GM23338 (cell line): ENCODE results near the gene TNRC18. TPM values are rescaled to one million over a fixed set of nuclear protein-coding genes. Genes with fewer than 3 reads are reported as not detected.

ENCODE experiments used
- ATAC-seq: fragments of 200-7000 bp; cut with Tn5 transposase; 3 replicates; pipeline ENCODE4 v1.9.1; 2020
- DNase-seq: peaks from one replicate; pipeline ENCODE4 v3.0.0-alpha.2; 2015; ENCODE audit warnings: low spot score
- H2AFZ ChIP-seq: fragments of 200-600 bp; sonication (generic); 2 replicates; pipeline ENCODE4 v1.8.0; 2016; ENCODE audit warnings: antibody characterized with exemption, mild to moderate bottlenecking, moderate library complexity
- H3F3A ChIP-seq: fragments of 200-600 bp; sonication (generic); replicated peaks from 2 replicates; pipeline ENCODE4 v1.8.0; 2017; ENCODE audit warnings: antibody characterized with exemption, mixed run types, low read depth
- H3K27ac ChIP-seq: fragments of 200-600 bp; sonication (generic); 2 replicates; pipeline ENCODE4 v1.6.1; 2016; ENCODE audit warnings: low read depth
- H3K27me3 ChIP-seq: fragments of 200-600 bp; sonication (generic); 2 replicates; pipeline ENCODE4 v1.8.0; 2016; ENCODE audit warnings: mild to moderate bottlenecking, mixed run types, moderate library complexity; ENCODE audit not compliant: insufficient read depth
- H3K36me3 ChIP-seq: fragments of 200-600 bp; sonication (generic); 2 replicates; pipeline ENCODE4 v1.8.0; 2016; ENCODE audit warnings: mild to moderate bottlenecking; ENCODE audit not compliant: insufficient read depth
- H3K4me1 ChIP-seq: fragments of 200-600 bp; sonication (generic); 2 replicates; pipeline ENCODE4 v1.8.0; 2016; ENCODE audit warnings: mild to moderate bottlenecking, moderate library complexity; ENCODE audit not compliant: insufficient read depth
- H3K4me2 ChIP-seq: fragments of 200-600 bp; sonication (generic); 2 replicates; pipeline ENCODE4 v1.7.1; 2017; ENCODE audit warnings: mixed run types
- H3K4me3 ChIP-seq: fragments of 200-600 bp; sonication (generic); 2 replicates; pipeline ENCODE4 v1.6.1; 2016; ENCODE audit warnings: mixed run types
- H3K79me2 ChIP-seq: fragments of 200-600 bp; sonication (generic); replicated peaks from 2 replicates; pipeline ENCODE4 v1.8.0; 2017; ENCODE audit warnings: mild to moderate bottlenecking; ENCODE audit not compliant: insufficient read depth
- H3K9me2 ChIP-seq: fragments of 200-600 bp; sonication (generic); 2 replicates; pipeline ENCODE4 v1.8.0; 2017; ENCODE audit not compliant: insufficient read depth
- H4K20me1 ChIP-seq: fragments of 200-600 bp; sonication (generic); replicated peaks from 2 replicates; pipeline ENCODE4 v1.8.0; 2017; ENCODE audit warnings: mild to moderate bottlenecking; ENCODE audit not compliant: insufficient read depth
- H3K27ac Mint-ChIP-seq: 2 replicates; pipeline ENCODE4 v1.8.0; 2020; ENCODE audit warnings: inconsistent platforms, mild to moderate bottlenecking, moderate library complexity, mixed read lengths
- H3K27me3 Mint-ChIP-seq: 3 replicates; pipeline ENCODE4 v1.8.0; 2022; ENCODE audit warnings: low read depth, mild to moderate bottlenecking, moderate library complexity, mixed read lengths, inconsistent platforms; ENCODE audit not compliant: insufficient read depth, poor library complexity
- H3K36me3 Mint-ChIP-seq: 3 replicates; pipeline ENCODE4 v1.8.0; 2021; ENCODE audit warnings: low read depth, mild to moderate bottlenecking, inconsistent platforms, moderate library complexity, mixed read lengths
- H3K4me1 Mint-ChIP-seq: 3 replicates; pipeline ENCODE4 v1.8.0; 2020; ENCODE audit warnings: mild to moderate bottlenecking, inconsistent platforms, mixed read lengths
- H3K4me3 Mint-ChIP-seq: 3 replicates; pipeline ENCODE4 v1.8.0; 2021; ENCODE audit warnings: moderate library complexity, mild to moderate bottlenecking, inconsistent platforms, mixed read lengths
- H3K9me3 Mint-ChIP-seq: 3 replicates; pipeline ENCODE4 v1.8.0; 2020; ENCODE audit warnings: moderate library complexity, mild to moderate bottlenecking, inconsistent platforms, mixed read lengths
- CTCF ChIP-seq, 2 experiments: fragments of 200-600 bp in 1 of 2; sonication (generic) in 1 of 2; conservative IDR thresholded peaks; 2 replicates each; pipeline versions ENCODE4 v1.5.1 to v1.6.1; 2016 to 2017; ENCODE audit warnings: antibody characterized with exemption in 2 of 2, low read depth in 2 of 2, mild to moderate bottlenecking in 2 of 2, moderate library complexity in 1 of 2
- EZH2 ChIP-seq: fragments of 200-600 bp; sonication (generic); IDR thresholded peaks from one replicate; pipeline ENCODE4 v1.8.0; 2017; ENCODE audit warnings: antibody characterized with exemption, mild to moderate bottlenecking, low read depth; ENCODE audit not compliant: unreplicated experiment
- EZH2phosphoT487 ChIP-seq: fragments of 200-600 bp; sonication (generic); IDR thresholded peaks from one replicate; pipeline ENCODE4 v1.8.1; 2018; ENCODE audit warnings: antibody characterized with exemption; ENCODE audit not compliant: unreplicated experiment
- JUNB ChIP-seq: IDR thresholded peaks from one replicate; pipeline ENCODE4 v1.6.1; 2016; ENCODE audit warnings: antibody characterized with exemption; ENCODE audit not compliant: unreplicated experiment
- POLR2AphosphoS5 ChIP-seq: IDR thresholded peaks from 2 replicates; pipeline ENCODE4 v1.6.1; 2016; ENCODE audit warnings: antibody characterized with exemption, low read depth
- ZNF114 ChIP-seq: fragments of 250-450 bp; sonication (Bioruptor Pico); IDR thresholded peaks from 2 replicates; pipeline ENCODE4 v1.5.0; 2020; ENCODE audit warnings: mild to moderate bottlenecking, moderate library complexity
- ZNF331 ChIP-seq: fragments of 250-450 bp; sonication (Bioruptor Pico); IDR thresholded peaks from 2 replicates; pipeline ENCODE4 v1.5.0; 2020; ENCODE audit warnings: low read depth, mild to moderate bottlenecking, moderate library complexity
- polyA plus RNA-seq: library from polyadenylated mRNA; unstranded; fragments of >200 nt; fragmentation: Nextera tagmentation; extraction: Ambion mirVana; gene quantifications from 2 replicates; pipeline ENCODE4 v1.2.1, GENCODE V29; 2016
- total RNA-seq: library from RNA; depleted of rRNA; stranded (reverse); fragments of >200 nt; shearing (Covaris generic); gene quantifications from 2 replicates; pipeline ENCODE4 v1.2.3, GENCODE V29; 2014
- TF ChIP-seq, protein P1 (sequence below): fragments of 250-450 bp; sonication (Bioruptor Pico); IDR thresholded peaks from 2 replicates; pipeline ENCODE4 v1.5.0; 2020; ENCODE audit warnings: mild to moderate bottlenecking, moderate library complexity
- TF ChIP-seq, protein P2 (sequence below): IDR thresholded peaks from one replicate; pipeline ENCODE4 v1.6.1; 2018; ENCODE audit warnings: antibody characterized with exemption; ENCODE audit not compliant: unreplicated experiment

The TNRC18 gene
- total and polyA plus RNA-seq, 2 experiments from 2014 or later, result 2.1 to 17.5 TPM

DNA sequence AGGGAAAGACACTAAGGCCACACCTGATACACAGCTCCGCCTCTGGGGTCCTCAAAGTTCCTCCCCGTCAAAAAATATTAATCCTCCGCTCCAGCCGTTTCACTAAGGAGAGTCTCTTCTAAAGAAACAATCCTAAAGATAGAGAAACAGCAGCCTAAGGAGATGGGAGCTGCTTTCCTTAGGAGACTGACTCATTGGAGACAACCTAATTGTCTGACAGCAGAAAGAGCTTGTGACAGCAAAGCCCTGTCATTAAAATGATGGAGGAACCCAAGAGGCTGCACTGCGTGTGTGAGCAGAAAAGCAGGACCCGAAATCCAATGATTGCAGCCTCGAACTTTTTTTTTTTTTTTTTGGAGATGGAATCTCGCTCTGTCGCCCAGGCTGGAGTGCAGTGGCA lies 44.0 kb upstream of the TNRC18 start:
- H3K36me3 ChIP-seq, result no peaks in the 10 kb centered on the region
- no peak overlapping the region for H3K4me2 ChIP-seq
- H3K27me3 Mint-ChIP-seq, result peaks cover 10% of the 10 kb centered on the region
- no peak overlapping the region for H3K4me3 ChIP-seq
- H3K4me3 Mint-ChIP-seq, result no peak overlapping the region
- no peaks in the 10 kb centered on the region for H3K27me3 ChIP-seq
- no peaks in the 10 kb centered on the region for H3F3A ChIP-seq
- DNase-seq (no peak), ATAC-seq (no peak)
- H3K27ac Mint-ChIP-seq, result no peak overlapping the region
- no peaks in the 10 kb centered on the region; the same call in 2 of the 3 replicates for H3K36me3 Mint-ChIP-seq
- no peak for TF ChIP-seq JUNB
- TF ChIP-seq EZH2phosphoT487, result no peak
- no peak for TF ChIP-seq ZNF114 (CRISPR knock-in tag)
- TF ChIP-seq, protein P1, sequence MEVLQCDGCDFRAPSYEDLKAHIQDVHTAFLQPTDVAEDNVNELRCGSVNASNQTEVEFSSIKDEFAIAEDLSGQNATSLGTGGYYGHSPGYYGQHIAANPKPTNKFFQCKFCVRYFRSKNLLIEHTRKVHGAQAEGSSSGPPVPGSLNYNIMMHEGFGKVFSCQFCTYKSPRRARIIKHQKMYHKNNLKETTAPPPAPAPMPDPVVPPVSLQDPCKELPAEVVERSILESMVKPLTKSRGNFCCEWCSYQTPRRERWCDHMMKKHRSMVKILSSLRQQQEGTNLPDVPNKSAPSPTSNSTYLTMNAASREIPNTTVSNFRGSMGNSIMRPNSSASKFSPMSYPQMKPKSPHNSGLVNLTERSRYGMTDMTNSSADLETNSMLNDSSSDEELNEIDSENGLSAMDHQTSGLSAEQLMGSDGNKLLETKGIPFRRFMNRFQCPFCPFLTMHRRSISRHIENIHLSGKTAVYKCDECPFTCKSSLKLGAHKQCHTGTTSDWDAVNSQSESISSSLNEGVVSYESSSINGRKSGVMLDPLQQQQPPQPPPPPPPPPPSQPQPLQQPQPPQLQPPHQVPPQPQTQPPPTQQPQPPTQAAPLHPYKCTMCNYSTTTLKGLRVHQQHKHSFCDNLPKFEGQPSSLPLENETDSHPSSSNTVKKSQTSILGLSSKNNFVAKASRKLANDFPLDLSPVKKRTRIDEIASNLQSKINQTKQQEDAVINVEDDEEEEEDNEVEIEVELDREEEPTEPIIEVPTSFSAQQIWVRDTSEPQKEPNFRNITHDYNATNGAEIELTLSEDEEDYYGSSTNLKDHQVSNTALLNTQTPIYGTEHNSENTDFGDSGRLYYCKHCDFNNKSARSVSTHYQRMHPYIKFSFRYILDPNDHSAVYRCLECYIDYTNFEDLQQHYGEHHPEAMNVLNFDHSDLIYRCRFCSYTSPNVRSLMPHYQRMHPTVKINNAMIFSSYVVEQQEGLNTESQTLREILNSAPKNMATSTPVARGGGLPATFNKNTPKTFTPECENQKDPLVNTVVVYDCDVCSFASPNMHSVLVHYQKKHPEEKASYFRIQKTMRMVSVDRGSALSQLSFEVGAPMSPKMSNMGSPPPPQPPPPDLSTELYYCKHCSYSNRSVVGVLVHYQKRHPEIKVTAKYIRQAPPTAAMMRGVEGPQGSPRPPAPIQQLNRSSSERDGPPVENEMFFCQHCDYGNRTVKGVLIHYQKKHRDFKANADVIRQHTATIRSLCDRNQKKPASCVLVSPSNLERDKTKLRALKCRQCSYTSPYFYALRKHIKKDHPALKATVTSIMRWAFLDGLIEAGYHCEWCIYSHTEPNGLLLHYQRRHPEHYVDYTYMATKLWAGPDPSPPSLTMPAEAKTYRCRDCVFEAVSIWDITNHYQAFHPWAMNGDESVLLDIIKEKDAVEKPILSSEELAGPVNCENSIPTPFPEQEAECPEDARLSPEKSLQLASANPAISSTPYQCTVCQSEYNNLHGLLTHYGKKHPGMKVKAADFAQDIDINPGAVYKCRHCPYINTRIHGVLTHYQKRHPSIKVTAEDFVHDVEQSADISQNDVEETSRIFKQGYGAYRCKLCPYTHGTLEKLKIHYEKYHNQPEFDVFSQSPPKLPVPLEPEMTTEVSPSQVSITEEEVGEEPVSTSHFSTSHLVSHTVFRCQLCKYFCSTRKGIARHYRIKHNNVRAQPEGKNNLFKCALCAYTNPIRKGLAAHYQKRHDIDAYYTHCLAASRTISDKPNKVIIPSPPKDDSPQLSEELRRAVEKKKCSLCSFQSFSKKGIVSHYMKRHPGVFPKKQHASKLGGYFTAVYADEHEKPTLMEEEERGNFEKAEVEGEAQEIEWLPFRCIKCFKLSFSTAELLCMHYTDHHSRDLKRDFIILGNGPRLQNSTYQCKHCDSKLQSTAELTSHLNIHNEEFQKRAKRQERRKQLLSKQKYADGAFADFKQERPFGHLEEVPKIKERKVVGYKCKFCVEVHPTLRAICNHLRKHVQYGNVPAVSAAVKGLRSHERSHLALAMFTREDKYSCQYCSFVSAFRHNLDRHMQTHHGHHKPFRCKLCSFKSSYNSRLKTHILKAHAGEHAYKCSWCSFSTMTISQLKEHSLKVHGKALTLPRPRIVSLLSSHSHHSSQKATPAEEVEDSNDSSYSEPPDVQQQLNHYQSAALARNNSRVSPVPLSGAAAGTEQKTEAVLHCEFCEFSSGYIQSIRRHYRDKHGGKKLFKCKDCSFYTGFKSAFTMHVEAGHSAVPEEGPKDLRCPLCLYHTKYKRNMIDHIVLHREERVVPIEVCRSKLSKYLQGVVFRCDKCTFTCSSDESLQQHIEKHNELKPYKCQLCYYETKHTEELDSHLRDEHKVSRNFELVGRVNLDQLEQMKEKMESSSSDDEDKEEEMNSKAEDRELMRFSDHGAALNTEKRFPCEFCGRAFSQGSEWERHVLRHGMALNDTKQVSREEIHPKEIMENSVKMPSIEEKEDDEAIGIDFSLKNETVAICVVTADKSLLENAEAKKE, result no peak
- no peak for TF ChIP-seq EZH2
- no peak for TF ChIP-seq ZNF331 (CRISPR knock-in tag)
- TF ChIP-seq, protein P2, sequence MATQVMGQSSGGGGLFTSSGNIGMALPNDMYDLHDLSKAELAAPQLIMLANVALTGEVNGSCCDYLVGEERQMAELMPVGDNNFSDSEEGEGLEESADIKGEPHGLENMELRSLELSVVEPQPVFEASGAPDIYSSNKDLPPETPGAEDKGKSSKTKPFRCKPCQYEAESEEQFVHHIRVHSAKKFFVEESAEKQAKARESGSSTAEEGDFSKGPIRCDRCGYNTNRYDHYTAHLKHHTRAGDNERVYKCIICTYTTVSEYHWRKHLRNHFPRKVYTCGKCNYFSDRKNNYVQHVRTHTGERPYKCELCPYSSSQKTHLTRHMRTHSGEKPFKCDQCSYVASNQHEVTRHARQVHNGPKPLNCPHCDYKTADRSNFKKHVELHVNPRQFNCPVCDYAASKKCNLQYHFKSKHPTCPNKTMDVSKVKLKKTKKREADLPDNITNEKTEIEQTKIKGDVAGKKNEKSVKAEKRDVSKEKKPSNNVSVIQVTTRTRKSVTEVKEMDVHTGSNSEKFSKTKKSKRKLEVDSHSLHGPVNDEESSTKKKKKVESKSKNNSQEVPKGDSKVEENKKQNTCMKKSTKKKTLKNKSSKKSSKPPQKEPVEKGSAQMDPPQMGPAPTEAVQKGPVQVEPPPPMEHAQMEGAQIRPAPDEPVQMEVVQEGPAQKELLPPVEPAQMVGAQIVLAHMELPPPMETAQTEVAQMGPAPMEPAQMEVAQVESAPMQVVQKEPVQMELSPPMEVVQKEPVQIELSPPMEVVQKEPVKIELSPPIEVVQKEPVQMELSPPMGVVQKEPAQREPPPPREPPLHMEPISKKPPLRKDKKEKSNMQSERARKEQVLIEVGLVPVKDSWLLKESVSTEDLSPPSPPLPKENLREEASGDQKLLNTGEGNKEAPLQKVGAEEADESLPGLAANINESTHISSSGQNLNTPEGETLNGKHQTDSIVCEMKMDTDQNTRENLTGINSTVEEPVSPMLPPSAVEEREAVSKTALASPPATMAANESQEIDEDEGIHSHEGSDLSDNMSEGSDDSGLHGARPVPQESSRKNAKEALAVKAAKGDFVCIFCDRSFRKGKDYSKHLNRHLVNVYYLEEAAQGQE, result no peak
- TF ChIP-seq CTCF (conservative IDR thresholded peaks at IDR 0.05; ENCODE audit: low read depth in 2 of 2), result no peak
- TF ChIP-seq POLR2AphosphoS5, result no peak
- no peaks in the 10 kb centered on the region for H3K79me2 ChIP-seq
- H3K9me3 Mint-ChIP-seq, result no peaks in the 10 kb centered on the region; the same call in 2 of the 3 replicates
- H3K9me2 ChIP-seq, result no peaks in the 10 kb centered on the region
- no peak overlapping the region for H3K27ac ChIP-seq
- no peaks in the 10 kb centered on the region; the same call in 2 of the 3 replicates for H3K4me1 Mint-ChIP-seq
- no peak overlapping the region for H2AFZ ChIP-seq
- H4K20me1 ChIP-seq, result no peaks in the 10 kb centered on the region
- H3K4me1 ChIP-seq, result no peaks in the 10 kb centered on the region
